ENCODE measurements around the gene CHRM4.

CHRM4 gene

GRCh38 chr11:46336563-46337180, 54.9 kb downstream of the CHRM4 start:
- Histone ChIP-seq H3K4me3 (no peak overlapping the region), H3K9me3 (no peaks in the 10 kb centered on the region), H3K36me3 (replicated peaks) (no peaks in the 10 kb centered on the region), H3K4me1 (peaks cover 12% of the 10 kb centered on the region), H3K27me3 (ENCODE audit: low read depth) (no peaks in the 10 kb centered on the region)
- no peak for DNase-seq (ENCODE audit: low spot score in 2 of 2)
- in situ Hi-C loops (cut with MboI; ENCODE audit: low sequenced_read_pairs), result no loop called here

DNA sequence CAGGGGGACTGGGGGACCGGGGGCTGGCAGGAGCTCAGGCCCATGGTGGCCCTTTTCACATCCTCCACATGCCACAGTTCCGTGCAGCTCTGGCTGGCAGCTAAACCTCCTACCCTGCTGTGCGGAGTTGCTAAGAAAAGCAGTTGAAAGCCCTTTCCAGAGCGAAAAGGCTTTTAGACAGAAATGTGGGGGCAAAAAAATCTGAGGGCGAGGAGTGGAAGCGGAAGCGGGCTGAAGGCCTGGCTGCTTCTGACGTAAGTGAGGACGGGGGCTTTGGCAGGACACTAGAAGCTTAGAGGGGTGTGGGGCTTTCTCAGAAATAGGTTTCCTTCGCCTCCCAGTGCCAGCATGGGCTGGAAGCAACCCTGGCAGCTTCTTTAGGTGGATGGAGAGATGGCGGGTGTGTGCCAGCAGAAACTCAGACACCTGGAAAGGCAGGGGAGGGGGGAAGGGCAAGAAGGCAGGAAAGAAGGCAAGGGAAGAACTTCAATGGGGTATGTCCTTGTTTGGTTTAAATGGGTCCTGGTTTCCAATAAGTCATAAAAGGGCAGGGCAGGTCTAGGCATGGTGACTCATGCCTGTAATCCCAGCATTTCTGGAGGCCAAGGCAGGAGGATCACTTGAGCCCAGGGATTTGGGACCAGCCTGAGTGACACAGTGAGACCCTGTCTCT, 55.5 kb downstream of the CHRM4 start:
- peaks cover 4% of the 10 kb centered on the region; the same call in 1 of the 2 replicates for H3K27me3 ChIP-seq (ENCODE audit: low read depth)
- H3K9me3 ChIP-seq, result no peaks in the 10 kb centered on the region
- peaks cover 12% of the 10 kb centered on the region for H3K4me1 ChIP-seq
- no peak overlapping the region for H3K4me3 ChIP-seq
- in situ Hi-C loops (cut with MboI; ENCODE audit: low sequenced_read_pairs), result no loop called here
- DNase-seq (ENCODE audit: low spot score in 2 of 2), result no peak
- H3K36me3 ChIP-seq (replicated peaks), result no peaks in the 10 kb centered on the region

DNA sequence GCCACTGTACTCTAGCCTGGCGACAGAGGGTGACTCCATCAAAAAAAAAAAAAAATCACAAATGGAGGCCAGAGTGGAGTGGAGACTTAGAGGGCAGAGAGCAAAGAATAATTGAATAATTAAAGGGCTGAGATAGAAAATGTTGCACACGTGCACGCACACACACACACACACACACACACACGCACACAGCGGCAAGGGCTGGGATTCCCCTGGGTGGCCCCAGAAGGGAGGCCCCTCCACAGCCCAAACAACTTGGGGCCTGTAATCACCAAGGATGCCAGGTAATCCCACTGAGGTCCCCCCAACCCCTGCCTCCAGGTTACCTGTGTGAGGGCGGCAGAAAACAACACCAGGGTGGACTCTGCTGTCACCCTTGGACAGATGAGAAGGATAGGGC, 56.3 kb downstream of the CHRM4 start:
- in situ Hi-C loops (cut with MboI; ENCODE audit: low sequenced_read_pairs), result no loop called here
- DNase-seq (ENCODE audit: low spot score in 2 of 2), result no peak
- H3K4me3 ChIP-seq, result no peak overlapping the region
- H3K9me3 ChIP-seq, result no peaks in the 10 kb centered on the region
- H3K27me3 ChIP-seq (ENCODE audit: low read depth), result peaks cover 10% of the 10 kb centered on the region; the same call in 1 of the 2 replicates
- no peaks in the 10 kb centered on the region for H3K36me3 ChIP-seq (replicated peaks)
- H3K4me1 ChIP-seq, result peaks cover 12% of the 10 kb centered on the region

DNA sequence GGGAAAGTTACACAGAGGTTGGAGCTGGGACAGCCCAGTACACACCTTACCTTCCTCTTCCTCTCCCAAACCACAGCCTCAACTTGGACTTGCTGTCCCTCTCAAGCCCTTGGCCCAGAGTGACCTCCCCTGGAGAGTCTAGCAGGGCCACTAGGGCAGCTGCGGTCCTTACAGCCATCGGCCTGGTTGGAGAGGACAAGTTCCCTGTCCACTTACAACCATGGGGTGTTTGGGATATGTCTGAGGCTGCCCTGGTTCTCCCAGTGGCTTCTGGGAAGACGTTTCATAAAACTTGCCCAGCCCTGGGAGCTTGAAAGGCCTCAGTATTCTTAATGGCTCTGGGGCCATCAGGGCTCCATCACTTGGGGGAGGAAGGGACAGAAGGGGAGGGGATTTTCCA, 57.4 kb downstream of the CHRM4 start:
- Histone ChIP-seq H3K4me1 (peaks cover 7% of the 10 kb centered on the region), H3K9me3 (no peaks in the 10 kb centered on the region), H3K36me3 (replicated peaks) (no peaks in the 10 kb centered on the region), H3K4me3 (no peak overlapping the region), H3K27me3 (ENCODE audit: low read depth) (peaks cover 13% of the 10 kb centered on the region; the same call in 1 of the 2 replicates)
- DNase-seq (ENCODE audit: low spot score in 2 of 2), result no peak
- in situ Hi-C loops (cut with MboI; ENCODE audit: low sequenced_read_pairs), result no loop called here
